Erythroblast (primary cell): ENCODE results near the gene E2F4.

Experiments used
- DNase-seq, 2 experiments: peaks; one replicate each; lab custom pipeline; 2025; lab: John Stamatoyannopoulos, UW
- GATA1 ChIP-seq: IDR thresholded peaks from 2 replicates; pipeline ENCODE4 v1.6.1; 2011; ENCODE audit warnings: low read depth, mild to moderate bottlenecking, control low read depth, low read length, moderate library complexity
- POLR2A ChIP-seq: IDR thresholded peaks from 2 replicates; pipeline ENCODE4 v1.6.1; 2011; ENCODE audit warnings: mild to moderate bottlenecking, low read length

Gene E2F4

DNA sequence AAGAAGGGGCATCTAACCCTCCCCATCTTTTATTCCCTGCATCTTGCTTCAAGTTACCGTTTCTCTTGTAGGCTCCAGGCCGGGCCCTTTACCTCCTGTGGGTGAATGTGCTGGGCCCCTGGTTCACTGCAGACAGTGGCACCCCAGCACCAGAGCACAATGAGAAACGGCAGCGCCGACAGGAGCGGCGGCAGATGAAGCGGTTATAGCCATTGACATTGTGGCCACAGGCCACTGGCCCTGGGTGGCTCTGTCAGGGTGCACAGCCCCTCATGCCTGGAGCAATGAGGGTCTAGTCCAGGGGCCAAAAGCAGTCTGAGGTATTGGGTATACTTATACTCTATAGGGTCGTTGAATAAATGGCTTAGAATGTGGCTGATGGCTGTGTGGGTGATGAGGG lies 37.0 kb downstream of the E2F4 start:
- TF ChIP-seq GATA1 (no peak), POLR2A (no peak)
- DNase-seq = no peak

DNA sequence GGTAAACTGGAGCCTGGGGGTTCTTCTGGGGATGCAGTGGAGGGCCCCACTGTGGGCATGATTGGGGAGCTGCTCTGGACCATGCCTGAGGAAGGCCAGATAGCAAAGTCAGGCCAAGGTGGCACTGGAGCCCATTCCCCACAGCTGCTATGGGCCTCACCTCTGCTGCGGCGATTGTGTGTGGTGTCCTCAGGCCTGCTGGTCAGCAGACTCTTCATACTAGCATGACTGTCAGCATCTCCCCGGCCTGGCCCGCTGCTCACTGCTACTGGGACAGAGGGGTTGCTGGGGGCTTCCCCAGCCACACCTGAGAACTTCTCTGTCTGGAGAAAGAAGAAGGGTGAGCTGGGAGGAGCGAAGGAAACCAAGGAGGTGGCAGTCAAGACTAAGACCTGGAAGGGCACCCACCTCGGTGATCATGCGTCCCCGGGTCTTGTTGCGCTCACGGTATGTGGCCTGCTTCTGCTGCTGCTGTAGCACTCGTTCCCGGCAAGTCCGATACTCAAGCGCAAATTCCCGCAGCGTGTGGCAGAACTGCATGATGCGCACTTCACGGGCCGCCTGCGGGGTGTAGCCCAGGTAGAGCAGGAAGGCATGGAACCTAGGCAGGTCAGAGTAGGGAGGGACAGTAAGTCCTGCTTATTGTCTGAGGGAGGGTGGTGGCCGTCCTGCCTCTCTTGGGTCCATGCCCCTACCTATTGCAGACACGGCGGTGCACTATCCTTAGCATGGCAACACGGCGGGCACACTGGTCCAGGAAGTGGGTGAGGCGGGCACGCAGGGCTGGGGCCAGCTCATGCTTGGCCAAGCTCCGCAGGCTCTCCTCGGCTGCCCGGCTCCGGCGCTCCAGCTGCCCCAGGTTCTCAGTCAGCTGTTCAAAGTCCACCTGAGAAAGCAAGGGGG lies 38.2 kb downstream of the E2F4 start:
- DNase-seq = no peak
- no peak for TF ChIP-seq POLR2A
- TF ChIP-seq GATA1 = no peak

DNA sequence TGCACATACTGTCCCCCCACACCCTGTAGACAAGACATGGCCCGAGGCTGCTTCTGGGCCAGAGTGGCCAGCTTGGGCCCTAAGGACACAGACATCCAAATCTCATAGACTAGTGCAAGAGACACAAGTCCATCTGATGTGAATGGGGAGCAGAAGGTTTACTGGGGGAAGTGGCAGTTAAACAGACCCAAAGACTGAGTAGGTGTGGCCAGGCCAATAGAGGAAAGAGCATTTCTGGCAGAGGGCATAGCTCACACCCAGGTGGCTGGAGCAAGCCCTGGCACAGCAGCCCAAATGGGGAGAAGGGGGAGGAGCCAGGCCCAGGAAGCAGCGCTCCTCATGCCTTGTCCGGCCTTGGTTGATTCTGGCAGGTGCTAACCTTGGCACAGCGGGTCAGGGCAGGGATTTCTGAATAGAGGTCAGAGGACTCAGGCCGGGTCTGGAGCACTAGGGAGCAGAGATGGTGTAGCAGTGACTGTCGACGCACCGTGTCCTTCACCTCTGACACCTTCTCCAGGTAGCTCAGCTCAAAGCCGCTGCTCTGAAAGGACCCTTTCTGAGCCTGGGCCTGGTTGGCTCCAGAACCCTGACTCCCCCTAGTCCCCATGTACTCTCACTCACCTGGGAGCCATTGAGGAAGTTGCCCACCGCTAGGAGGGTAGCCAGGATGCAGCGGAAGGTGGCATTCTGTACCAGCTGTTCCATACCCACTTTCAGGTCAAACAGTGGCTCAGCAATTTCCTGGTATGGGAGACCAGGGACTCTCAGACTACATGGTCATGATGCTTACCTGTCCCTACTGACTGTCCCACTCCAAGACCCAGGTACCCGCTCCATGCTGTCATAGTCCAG lies 39.1 kb downstream of the E2F4 start:
- TF ChIP-seq GATA1 (no peak), POLR2A (peak; percentile 46)

DNA sequence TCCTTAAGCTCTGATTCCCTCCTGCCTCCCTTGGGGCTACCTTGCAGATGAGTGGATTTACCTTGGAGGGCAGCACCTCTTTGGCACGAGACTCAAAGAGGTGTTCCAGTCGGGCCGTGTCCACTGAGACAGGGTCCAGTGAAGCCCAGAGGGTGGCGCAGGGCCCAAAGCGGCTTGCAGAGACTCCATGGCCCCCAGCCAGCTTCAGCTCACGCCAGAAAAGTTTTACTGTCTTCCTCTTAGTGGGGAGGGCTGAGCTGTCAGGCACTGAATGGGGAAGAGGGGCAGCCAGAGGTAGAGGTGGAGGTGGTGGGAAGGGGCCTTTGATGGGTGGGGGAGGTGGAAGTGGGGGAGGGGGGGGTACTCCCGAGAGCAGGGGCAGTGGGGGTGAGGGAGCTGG lies 41.6 kb downstream of the E2F4 start:
- TF ChIP-seq GATA1 = no peak
- no peak for TF ChIP-seq POLR2A
- no peak for DNase-seq

More for the DNA sequence above, 39.1 kb downstream of the E2F4 start:
- DNase-seq = no peak

DNA sequence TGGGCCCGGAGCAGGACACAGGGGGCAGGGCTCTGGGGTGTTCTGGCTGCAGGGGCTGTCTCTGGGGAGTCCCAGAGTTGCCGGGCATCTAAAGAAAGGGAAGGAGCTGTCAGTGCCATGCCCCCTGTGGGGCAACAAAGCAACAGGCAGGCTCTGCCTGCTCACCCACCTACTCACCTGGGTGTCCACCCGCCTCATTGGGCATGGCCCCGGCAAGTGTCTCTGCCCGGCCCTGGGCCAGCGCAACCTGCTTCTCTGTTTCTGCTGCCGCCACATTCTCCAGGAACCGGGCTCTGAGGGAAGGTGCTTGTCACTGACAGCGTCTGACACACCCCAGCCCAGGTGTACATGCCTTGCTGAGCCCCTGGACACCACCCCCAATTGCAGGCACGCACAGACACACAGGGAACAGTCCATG lies 42.2 kb downstream of the E2F4 start:
- no peak for TF ChIP-seq POLR2A
- no peak for TF ChIP-seq GATA1
- no peak for DNase-seq

DNA sequence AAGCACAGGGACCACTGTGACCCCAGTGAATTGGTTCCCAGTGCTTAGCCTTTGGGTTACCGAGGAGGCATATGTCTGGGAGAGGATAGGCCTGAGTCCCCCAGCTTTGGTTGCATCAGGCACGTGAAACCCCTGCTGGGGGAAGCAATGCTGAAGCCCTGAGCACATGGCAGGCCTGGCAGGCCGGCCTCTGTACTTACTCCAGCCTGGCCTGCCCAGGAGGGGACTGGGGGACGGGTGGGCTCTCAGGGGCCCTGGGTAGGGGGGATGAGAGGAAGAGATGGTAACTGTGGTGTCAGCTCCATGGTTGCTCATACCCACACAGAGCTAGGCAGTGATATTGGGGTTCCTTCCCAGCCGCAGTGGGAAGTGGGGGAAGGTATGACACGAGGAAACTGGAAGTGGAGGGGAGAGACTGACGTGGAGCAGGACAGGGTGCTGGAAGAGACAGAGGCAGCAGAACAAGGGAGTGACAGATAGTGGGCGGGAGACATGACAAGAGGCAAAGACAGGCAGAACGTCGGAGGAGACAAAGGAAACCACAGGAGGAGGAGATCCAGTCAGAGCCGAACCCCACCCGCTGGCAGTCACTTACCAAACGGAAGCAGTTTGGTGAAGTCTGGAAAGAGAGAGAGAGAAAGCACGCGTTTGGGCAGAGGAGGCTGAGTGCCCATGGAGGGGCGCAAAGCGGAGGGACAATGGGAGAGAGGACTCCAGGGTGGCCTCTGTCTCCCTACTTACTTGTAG lies 44.0 kb downstream of the E2F4 start:
- no peak for TF ChIP-seq GATA1
- no peak for TF ChIP-seq POLR2A
- peak in 1 of 2 experiments; percentile 63 for DNase-seq

DNA sequence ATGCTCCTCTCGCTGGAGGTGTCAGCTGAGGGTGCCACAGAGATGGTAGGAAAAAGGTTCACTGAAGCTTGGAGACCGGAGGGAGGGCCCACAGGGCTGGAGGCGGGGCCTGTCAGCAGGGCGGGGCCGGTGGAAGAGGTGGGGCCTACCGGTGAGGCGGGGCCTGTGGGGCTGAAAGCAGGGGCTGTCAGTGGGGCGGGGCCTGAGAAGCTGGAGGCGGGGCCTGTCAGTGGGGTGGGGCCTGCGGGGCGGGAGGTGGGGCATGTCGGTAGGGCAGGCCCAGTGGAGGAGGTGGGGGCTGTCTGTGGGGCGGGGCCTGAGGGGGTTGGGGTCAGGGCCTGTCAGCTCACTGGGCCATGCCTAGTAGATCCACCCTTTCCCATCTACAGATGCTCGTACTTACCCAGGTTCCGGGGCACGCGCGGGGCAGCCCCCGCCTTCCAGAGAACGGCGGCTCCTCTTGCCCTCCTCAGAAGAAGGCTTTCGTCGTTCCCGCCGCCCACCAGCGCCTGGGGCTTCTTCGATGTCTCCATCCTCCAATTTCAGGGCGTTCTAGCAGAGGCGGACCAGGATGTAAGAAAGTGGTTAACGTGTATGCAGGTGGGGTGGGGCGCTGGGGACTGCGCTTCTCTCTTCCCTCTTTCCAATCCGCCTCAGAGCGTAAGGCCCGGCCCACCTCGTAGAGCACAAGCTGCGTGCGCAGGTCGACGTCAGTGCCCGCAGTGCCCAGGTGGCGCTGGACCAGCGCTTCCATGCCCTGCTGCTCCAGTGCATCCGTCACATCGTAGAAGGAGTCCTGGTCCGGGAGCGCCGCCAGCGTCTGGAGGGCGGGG lies 44.8 kb downstream of the E2F4 start:
- TF ChIP-seq POLR2A = no peak
- TF ChIP-seq GATA1 = no peak
- peak; percentile 86 to 90 for DNase-seq

DNA sequence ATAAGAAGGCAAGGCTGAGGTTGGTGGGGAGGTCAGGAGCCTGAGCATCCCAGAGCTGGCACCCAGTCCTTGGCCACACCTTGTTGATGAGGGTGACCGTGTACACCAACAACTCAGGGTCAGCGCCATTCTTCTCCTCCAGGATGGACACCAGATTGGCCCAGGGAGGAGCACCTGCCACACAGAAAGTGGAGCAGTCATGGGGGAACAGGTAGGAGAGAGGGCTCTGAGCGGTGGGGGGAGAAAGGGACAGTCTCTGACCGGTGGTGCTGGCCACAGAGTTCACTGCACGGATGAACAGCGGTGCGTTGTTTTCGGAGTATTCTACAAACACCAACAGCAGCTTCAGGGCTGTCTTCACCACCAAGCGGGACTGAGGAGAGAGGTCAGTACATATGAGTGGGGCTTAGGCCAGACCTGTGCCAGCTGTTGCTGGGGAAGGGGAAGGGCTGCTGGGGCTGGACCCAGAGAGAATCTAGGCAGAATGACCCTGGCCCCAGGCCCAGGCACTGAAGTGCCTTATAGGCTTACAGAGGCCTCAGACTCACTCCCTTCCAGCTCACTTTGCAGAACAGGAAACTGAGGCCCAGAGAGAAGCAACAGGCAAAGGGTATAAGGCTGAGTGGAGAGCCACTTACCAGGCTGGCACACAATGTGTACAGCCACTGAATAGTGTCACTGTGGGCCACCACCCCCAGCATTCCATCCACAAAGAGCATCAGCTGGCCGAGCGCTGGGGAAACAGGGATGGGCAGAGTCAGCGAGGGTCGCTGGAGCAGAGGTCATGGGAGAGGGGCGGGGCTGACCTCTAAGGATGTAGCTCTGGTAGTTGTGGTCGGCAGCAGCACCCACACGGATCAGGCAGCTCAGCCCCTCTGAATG lies 45.7 kb downstream of the E2F4 start:
- DNase-seq = no peak
- TF ChIP-seq POLR2A = no peak
- TF ChIP-seq GATA1 = no peak

DNA sequence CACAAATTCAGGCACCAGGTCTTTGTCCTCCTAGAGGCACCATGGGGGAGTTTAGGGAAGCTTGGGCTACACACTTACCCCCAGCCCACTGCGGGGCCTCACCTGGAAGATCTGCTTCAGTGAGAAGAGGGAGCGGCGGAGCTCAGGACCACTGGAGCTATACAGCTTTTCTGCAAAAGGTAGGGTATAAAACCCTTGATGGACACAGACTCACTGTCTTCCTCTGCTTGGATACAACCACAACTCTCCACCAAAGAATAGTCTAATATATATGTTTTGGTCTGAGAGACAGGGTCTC lies 46.3 kb downstream of the E2F4 start:
- DNase-seq = no peak

DNA sequence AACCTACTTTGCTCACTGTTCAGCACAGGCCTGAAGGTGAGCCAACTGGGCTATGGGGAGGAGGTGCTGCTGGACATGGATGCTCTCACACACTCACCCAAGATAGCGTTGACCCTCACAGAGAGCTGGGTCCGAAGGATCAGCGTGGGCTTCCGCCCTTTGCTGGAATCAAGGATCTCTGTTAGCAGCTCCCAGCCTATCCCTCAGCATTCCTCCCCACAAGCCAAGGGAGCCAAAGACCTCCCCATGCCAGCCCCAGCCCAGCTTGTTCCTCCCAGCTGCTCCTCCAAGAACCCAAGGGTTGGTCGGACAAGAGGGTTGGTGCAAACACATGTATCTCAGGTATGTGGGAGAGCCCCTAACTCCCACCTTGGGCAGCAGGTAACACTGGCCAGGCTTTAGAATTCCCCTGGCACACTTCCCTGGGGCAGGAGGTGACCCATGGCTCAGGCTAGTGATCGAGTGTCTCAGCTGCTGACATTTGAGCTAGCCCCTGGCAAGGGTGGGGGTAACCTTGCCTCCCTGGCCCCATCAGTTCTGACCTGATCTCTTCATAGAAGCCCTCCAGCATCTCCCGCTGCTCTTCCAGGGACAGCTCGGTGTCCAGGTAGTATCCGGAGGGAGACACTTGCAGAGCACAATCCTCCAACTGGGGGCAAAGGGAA lies 47.0 kb downstream of the E2F4 start:
- TF ChIP-seq GATA1 (no peak), POLR2A (no peak)
- no peak for DNase-seq

More for the DNA sequence above, 46.3 kb downstream of the E2F4 start:
- TF ChIP-seq GATA1 = no peak
- TF ChIP-seq POLR2A = no peak

DNA sequence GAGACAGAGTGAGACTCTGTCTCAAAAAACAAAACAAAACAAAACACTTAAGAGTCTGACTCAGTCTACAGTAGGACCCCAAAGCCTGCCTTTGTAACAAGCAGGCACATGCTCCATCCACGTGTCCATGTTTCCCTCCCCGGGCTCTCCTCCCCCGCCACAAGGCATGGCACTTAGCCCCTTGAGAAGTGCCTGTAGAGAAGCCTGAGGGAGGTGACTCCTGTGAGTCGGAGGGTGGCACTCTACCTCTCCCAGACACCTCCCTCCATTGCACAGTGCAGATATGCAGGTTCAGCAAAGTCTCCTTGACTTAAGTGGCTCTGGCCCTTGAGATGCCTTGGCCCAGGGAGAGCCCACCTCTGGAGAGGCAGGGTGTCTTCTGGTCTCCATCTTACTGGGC lies 48.6 kb downstream of the E2F4 start:
- TF ChIP-seq POLR2A (no peak), GATA1 (no peak)
- peak; percentile 30 to 47 for DNase-seq
